A673 (cell line): Measurements from ENCODE around the gene GET4. TPM values are rescaled to one million over a fixed set of nuclear protein-coding genes. Genes with fewer than 3 reads are reported as not detected.

Experiments
- BruUV-seq: library from RNA; stranded (reverse); fragments of 400-500 nt; replicated peaks from 2 replicates; lab custom pipeline; 2021; lab: Mats Ljungman, UMichigan
- CTCF ChIA-PET: fragments of 300-600 bp; sonication (Branson Sonifier 250); formaldehyde crosslinking; loops from one replicate; lab custom pipeline; 2022; ENCODE audit warnings: antibody characterized with exemption; lab: Charles Lee
- POLR2A ChIA-PET: fragments of 300-600 bp; sonication (Branson Sonifier 250); formaldehyde crosslinking; loops from one replicate; lab custom pipeline; 2022; ENCODE audit warnings: antibody characterized with exemption; ENCODE audit not compliant: low non-redundant PET; lab: Charles Lee
- DNase-seq: peaks from one replicate; pipeline ENCODE4 v3.0.0-alpha.2; 2015; ENCODE audit warnings: low spot score
- H3K27ac ChIP-seq: fragments of 200-600 bp; sonication (generic); 2 replicates; pipeline ENCODE4 v1.5.1; 2016; ENCODE audit warnings: mixed run types, low read depth, mild to moderate bottlenecking, mixed read lengths, antibody characterized with exemption, low read length; ENCODE audit not compliant: poor library complexity, severe bottlenecking
- H3K27me3 ChIP-seq: fragments of 200-600 bp; sonication (generic); replicated peaks from 2 replicates; pipeline ENCODE4 v1.6.1; 2017; ENCODE audit warnings: mixed run types, low read depth, mild to moderate bottlenecking, mixed read lengths, antibody characterized with exemption, low read length; ENCODE audit not compliant: insufficient read depth, poor library complexity
- H3K36me3 ChIP-seq: fragments of 200-600 bp; sonication (generic); 2 replicates; pipeline ENCODE4 v1.6.1; 2016; ENCODE audit warnings: mixed run types, mild to moderate bottlenecking, mixed read lengths, antibody characterized with exemption, low read length; ENCODE audit not compliant: insufficient read depth, poor library complexity, severe bottlenecking
- H3K4me1 ChIP-seq: fragments of 200-600 bp; sonication (generic); 2 replicates; pipeline ENCODE4 v1.6.1; 2017; ENCODE audit warnings: mixed run types, mild to moderate bottlenecking, mixed read lengths, antibody characterized with exemption, low read length; ENCODE audit not compliant: insufficient read depth, poor library complexity, severe bottlenecking
- H3K4me3 ChIP-seq: fragments of 200-600 bp; sonication (generic); 2 replicates; pipeline ENCODE4 v1.5.1; 2016; ENCODE audit warnings: low read depth, mixed run types, mild to moderate bottlenecking, mixed read lengths, low read length; ENCODE audit not compliant: poor library complexity, severe bottlenecking
- H3K9me3 ChIP-seq: fragments of 200-600 bp; sonication (generic); 2 replicates; pipeline ENCODE4 v1.6.1; 2016; ENCODE audit warnings: mixed run types, low read depth, mild to moderate bottlenecking, mixed read lengths, antibody characterized with exemption, low read length; ENCODE audit not compliant: poor library complexity, severe bottlenecking
- CTCF ChIP-seq: fragments of 300-800, 200-600 bp; sonication (generic); conservative IDR thresholded peaks from 2 replicates; pipeline ENCODE4 v1.5.1; 2017; ENCODE audit warnings: low read depth, mild to moderate bottlenecking, antibody characterized with exemption, low read length, moderate library complexity, mixed read lengths
- EZH2 ChIP-seq: fragments of 200-600 bp; sonication (generic); IDR thresholded peaks from 2 replicates; pipeline ENCODE4 v1.6.1; 2017; ENCODE audit warnings: borderline replicate concordance, low read depth, mild to moderate bottlenecking, mixed read lengths, antibody characterized with exemption, low read length; ENCODE audit not compliant: poor library complexity, severe bottlenecking
- intact Hi-C: fragments of 100-400 bp; cut with micrococcal nuclease; formaldehyde crosslinking; loops from one replicate; pipeline ENCODE4 v1.10.0; 2022; ENCODE audit not compliant: unreplicated experiment
- total RNA-seq: library from RNA; stranded (reverse); gene quantifications from 2 replicates; pipeline ENCODE4 v1.2.3, GENCODE V29; 2021

The GET4 gene
- total RNA-seq, 1 experiment from 2014 or later, result 49.7 TPM

GRCh38 chr7:892648-893593 is 16.6 kb downstream of the GET4 start:
- Histone ChIP-seq H3K27ac (no peak overlapping the region), H3K27me3 (no peaks in the 10 kb centered on the region), H3K4me3 (no peak overlapping the region), H3K9me3 (no peaks in the 10 kb centered on the region), H3K4me1 (no peaks in the 10 kb centered on the region), H3K36me3 (peaks cover 32% of the 10 kb centered on the region)
- CTCF ChIA-PET, result no interaction called here
- DNase-seq, result no peak
- intact Hi-C loops, result no loop called here
- BruUV-seq, result no TSS peak
- POLR2A ChIA-PET, result no interaction called here
- no peak for TF ChIP-seq EZH2
- no peak for TF ChIP-seq CTCF

- no TSS peak for BruUV-seq
- Histone ChIP-seq H3K4me3 (no peak overlapping the region), H3K36me3 (peaks cover 25% of the 10 kb centered on the region), H3K4me1 (no peaks in the 10 kb centered on the region), H3K27ac (no peak overlapping the region), H3K27me3 (no peaks in the 10 kb centered on the region), H3K9me3 (no peaks in the 10 kb centered on the region)
- intact Hi-C loops, result no loop called here
- DNase-seq, result no peak
- TF ChIP-seq EZH2 (no peak), CTCF (no peak)
- ChIA-PET POLR2A (no interaction called here), CTCF (no interaction called here)
These were observed 17.3 kb downstream of the GET4 start for GRCh38 chr7:893686-894085.

- CTCF ChIA-PET, result no interaction called here
- no TSS peak for BruUV-seq
- POLR2A ChIA-PET, result no interaction called here
These were observed 18.0 kb downstream of the GET4 start for GRCh38 chr7:894164-894867.

More at GRCh38 chr7:894164-894867, 18.0 kb downstream of the GET4 start:
- Histone ChIP-seq H3K36me3 (peaks cover 31% of the 10 kb centered on the region), H3K27ac (no peak overlapping the region), H3K4me1 (no peaks in the 10 kb centered on the region), H3K4me3 (no peak overlapping the region), H3K27me3 (no peaks in the 10 kb centered on the region), H3K9me3 (no peaks in the 10 kb centered on the region)
- no peak for DNase-seq
- intact Hi-C loops, result no loop called here
- no peak for TF ChIP-seq CTCF
